ENCODE measurements around the gene PIWIL1.

DNA sequence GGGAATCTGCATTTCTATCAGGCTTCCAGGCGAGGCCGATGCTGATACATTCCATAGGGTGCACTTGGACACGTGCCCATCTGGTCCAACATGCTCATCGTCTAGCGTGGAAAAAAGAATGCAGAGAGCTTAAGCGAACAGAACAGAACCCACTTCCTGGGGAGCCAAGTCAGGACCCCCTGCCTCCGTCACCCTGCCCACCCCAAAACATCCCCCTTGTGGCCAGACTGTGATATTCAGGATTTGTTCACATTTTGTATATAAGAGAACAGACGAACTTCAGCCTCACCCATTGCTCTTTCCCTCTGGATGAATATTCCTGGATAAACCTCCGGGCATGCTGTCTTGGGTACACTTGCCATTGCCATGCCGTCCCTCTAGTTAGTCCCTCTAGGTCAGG, 4.3 kb upstream of the PIWIL1 start:
- TF ChIP-seq POLR2AphosphoS5 (IDR thresholded peaks at IDR 0.05; ENCODE audit: low read depth, low read length) (no peak), TAF1 (IDR thresholded peaks at IDR 0.05; ENCODE audit: borderline replicate concordance, insufficient read depth, low read length) (no peak)
